ENCODE data around the gene TOMM20.
"Not testable (repeated sequence)": the region's sequence is repeated elsewhere in the genome, so short reads cannot be mapped to it uniquely, and the experiment has no call there.

Gene TOMM20

DNA sequence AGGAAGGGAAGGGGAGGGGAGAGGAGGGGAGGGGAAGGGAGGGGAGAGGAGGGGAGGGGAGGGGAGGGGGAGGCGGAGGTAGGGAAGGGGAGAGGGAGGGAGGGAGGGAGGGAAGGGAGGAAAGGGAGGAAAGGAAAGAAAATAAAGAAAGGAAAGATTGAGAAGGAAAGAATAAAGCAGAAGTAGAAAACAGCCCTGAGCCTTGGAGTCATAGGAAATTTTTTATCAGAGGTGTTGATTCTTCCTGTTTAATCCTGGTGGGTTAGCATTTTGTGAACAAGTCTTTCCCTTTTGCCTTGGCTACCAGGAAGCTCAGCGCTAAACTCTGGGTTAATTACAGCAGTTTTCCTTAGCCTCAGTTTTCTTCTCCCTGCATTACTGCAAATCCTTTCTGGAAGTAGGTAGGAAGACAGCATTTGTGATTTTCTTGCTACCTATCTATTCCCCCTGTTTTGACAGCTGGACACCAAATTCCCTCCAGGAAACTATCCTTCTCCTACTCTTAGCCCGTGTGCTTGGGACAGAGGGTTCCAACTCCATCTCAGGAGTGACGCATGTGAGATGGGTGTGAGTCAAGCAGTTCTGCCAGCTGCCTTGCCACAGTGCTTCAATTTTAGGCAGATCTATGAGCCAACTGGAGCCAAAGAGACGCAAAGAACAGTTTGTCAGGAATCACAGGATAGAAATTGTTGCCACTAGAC, 26.9 kb downstream of the TOMM20 start:
- DNase-seq = no peak

DNA sequence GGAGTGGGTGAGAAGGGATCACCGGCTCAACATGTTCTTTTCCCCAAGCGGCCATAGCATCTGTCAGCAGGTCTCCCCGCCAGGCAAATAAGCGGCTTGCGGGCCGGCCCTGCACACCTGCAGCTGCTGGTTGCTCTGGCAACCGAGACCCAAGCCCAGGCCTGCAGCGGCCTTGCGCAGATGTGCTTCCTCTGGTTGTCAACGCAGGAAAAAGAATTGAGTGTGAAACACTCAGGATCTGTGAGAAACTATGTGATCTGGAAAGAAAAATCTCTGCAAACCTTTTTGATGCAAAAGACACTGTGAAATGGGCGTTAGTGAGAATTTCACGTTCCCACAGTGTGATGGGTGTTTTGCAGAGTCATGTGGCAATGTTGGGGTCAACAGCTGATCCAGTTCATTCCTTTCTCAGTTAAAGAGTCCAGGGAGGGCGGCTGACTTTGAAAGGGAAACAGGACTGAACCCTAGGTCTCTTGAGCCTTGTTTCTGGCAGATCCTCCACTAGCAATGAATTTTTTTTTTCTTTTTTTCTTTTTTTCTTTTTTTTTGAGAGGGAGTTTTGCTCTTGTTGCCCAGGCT, 28.4 kb downstream of the TOMM20 start:
- no peak for DNase-seq

DNA sequence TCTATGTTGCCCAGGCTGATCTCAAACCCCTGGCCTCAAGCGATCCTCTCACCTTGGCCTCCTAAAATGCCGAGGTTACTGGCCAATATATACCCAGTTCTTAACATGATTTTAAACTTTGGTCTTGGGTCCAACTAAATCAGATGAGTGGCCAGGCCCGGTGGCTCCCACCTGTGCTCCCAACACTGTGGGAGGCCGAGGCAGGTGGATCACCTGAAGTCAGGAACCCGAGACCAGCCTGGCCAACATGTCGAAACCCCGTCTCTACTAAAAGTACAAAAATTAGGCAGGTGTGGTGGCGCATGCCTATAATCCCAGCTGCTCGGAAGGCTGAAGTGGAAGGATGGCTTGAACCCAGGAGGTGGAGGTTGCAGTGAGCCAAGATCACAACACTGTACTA, 29.6 kb downstream of the TOMM20 start:
- no peak for DNase-seq

DNA sequence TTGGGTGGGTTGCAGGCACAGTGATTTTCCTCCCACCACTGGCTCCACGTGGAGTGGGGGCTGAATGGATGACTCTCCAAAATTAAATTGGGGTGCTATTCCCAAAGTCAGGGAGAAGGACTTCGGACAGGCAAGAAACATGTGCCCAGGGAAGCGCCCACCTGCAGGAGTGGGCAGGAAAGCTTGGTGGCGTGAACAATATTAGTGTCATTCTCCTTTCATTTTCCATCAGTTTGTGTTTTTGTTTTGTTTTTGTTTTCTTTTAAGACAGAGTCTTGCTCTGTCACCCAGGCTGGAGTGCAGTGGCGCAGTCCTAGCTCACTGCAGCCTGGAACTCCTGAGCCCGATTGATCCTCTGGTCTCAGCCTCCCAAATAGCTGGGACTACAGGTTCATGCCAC, 30.1 kb downstream of the TOMM20 start:
- DNase-seq = no peak

DNA sequence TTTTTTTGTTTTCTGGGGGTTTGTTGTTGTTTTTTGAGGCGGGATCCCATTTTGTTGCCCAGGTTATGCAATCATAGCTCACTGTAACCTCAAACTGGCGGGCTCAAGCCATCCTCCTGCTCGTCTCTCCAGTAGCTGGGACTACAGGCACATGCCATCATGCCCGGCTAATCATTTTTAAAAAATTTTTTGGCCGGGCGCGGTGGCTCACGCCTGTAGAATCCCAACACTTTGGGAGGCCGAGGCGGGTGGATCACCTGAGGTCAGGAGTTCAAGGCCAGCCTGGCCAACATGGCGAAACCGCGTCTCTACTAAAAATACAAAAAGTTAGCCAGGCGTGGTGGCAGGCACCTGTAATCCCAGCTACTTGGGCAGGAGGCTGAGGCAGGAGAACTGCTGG, 31.1 kb downstream of the TOMM20 start:
- not testable (repeated sequence) for DNase-seq

DNA sequence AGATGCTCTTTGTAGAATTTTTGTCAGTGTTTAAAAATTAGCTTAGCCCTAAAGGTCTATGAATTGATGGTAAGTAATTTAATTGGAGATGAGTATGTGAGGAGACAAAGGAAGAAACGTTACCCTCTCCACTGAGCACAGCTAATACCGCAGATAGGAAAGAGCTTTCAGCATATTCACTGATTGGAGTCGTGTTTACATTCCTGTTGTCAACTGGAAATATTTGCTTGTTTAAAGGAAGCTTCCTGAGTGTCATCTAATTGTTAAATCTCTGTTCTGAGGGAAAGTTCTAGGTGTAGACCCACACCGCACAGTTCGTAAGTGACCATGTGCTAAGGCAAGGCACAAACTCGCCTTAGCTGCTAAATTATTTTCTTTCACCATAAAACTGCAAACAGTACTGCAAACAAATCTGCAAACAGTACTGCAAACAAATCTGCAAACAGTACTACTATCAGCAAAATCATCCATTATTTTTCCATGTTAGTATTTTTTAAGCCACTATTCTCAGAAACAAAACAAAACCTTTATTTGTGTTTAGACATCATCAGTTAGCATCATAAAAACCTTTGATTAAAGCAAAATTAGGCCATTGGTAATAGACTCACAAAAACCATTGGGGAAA, 32.6 kb downstream of the TOMM20 start:
- no peak for DNase-seq

DNA sequence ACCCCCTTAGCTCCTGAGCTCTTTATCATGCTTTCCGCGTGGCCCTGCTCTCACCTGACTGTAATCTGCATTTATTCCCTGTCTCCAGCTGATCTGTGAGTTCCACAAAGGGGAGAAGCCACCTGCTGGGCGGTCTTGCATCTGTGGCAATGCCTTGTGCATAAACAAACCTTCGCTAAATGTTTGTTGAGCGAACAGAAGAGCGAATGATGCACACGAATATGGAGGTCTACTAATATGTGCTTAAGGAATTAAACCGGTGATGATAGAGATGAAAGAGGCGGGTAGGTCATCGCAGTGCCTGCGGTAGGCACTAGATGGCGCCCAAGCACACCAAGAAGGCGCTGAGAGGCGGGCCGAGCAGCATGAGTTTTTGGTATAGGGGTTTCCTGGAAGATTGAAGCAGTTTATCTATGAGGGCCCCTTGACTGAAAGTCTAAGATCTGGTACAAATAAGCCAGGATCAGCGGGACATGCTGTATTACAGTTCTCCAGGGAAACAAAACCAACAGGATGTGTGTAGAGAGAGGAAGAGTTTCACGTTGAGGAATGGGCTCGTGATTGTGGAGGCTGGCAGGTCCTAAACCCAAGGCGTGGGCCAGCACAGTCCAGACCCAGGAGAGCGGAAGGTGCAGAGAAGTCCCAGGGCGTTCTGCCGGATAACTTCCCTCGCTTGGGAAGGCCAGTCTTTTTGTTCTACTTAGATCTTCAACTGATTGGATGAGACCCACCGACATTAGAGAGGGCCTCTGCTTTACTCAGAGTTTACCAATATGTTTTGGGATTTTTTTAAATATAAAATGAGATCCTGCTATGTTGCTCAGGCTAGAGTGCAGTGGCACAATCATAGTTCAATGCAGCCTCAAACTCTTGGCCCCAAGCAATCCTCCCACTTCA, 34.7 kb downstream of the TOMM20 start:
- peak; percentile 90 for DNase-seq

DNA sequence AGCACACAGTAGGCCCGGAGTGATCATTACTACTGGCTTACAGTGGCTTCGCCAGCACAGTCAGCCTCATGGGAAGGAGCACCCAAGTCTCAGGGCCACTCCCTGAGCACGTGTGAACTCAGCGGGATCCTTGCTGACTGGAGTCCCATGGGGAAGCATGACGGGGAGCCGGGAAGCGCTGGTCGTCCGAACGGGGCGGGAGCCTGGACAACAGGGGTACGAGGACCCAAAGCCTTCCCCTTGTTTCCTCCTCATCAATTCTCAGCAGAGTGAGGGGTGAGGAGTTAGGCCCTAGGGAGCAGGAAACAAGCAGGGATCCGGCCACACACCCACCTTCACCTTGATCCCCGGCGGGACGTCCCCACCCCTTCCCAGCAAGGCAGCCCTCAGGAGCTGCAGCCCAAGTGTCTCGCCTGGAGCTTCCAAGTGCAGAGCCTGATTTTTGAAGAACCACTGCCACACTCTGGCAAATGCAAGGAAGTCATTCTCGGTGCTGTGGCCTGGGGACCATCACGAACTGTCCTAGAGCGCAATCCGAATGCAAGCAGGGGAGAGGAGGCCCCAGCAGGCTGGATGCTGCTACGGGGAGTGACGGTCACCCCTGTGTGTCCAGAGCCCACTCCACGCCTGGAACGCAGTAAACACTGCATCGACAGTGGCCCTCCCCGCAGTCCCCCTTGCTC, 35.5 kb downstream of the TOMM20 start:
- DNase-seq = no peak

DNA sequence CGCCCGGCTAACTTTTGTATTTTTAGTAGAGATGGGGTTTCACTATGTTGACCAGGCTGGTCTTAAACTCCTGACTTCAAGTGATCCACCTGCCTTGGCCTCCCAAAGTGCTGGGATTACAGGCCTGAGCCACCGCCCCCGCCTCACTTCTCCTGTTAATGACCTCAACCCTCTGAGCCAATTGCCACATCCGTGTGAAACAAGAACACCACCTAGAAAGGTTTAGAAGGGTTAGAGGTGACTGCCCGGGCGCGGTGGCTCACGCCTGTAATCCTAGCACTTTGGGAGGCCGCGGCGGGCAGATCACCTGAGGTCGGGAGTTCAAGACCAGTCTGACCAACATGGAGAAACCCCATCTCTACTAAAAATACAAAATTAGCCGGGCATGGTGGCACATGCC, 36.2 kb downstream of the TOMM20 start:
- DNase-seq = peak; percentile 1

DNA sequence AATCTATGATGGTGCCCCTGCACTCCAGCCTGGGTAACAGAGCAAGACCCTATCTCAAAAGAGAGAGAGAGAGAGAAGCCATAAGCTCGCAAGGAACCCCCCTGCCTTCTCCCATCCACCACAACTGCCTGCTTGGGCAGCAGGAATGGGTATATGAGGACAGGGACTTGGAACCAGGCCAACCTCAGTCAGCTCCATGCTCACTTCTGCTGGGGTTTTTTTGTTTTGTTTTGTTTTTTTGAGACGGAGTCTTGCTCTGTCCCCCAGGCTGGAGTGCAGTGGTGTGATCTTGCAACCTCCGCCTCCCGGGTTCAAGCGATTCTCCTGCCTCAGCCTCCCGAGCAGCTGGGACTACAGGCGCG, 36.6 kb downstream of the TOMM20 start:
- DNase-seq = not testable (repeated sequence)

DNA sequence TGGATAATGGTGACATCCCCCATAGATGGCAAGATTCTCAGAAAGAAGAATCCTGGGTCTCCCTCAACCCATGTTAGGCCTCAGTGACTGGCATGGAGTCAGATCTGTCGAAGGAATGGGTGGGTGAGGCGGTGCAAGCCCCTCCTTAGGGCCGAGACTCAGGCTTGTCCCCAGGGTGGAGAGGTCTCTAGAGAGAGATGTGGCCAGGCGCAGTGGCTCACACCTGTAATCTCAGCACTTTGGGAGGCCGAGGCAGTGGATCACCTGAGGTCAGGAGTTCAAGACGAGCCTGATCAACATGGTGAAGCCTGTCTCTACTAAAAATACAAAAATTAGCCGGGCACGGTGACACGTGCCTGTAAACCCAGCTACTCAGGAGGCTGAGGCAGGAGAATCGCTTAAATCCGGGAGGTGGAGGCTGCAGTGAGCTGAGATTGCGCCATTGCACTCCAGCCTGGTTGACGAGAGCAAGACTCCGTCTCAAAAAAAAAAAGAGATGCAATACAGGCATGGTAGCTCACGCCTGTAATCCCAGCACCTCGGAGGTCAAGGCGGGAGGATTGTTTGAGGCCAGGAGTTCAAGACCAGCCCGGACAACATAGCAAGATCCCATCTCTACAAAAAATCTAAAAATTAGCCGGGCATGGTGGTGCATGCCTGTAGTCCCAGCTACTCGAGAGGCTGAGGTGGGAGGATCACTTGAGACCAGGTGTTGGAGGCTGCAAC, 37.2 kb downstream of the TOMM20 start:
- not testable (repeated sequence) for DNase-seq

DNA sequence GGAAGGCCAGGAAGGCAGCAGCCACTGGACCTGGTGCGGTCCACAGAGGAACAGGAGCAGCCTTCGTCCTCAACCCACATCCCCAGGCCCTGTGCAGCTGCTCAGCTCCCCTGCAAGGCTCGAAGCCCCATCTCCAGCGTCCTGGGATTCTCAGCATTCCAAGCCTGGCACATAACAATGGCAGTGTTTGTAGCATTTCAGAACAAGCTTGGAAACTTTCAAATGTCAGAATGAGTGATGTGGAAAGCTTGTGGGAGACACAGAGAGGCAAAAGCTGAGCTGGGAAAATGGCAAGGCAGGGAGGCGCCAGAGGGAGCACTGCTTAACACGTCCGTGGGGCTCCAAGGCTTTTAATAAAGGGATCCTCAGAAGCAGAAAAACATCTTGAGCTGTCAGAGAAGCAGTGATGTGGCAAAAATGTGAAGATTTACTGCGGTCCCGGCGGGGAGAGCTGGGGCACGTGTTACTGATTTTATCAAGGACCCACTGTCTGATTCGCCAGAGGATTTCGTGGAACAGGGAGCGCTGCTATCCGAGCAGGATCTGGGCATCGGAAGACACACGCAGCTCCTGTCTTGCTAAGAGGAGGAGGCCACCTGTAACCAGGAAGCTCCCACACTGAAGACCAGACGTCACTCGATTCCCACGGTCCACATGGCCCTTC, 38.1 kb downstream of the TOMM20 start:
- DNase-seq = no peak

DNA sequence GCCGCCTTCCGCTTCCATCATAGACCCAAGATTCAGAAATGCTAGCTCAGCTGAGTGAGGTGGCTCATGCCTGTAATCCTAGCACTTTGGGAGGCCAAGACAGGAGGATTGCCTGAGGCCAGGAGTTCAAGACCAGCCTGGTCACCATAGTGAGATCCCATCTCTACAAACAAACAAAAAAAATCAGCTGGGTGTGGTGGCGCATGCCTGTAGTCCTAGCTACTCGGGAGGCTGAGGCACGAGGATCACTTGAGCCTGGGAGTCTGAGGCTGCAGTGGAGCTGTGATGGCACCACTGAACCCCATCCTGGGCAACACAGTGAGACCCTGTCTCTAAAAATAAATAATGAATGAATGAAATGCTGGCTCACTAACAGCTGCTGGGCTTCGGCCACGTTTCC, 39.7 kb downstream of the TOMM20 start:
- no peak for DNase-seq

DNA sequence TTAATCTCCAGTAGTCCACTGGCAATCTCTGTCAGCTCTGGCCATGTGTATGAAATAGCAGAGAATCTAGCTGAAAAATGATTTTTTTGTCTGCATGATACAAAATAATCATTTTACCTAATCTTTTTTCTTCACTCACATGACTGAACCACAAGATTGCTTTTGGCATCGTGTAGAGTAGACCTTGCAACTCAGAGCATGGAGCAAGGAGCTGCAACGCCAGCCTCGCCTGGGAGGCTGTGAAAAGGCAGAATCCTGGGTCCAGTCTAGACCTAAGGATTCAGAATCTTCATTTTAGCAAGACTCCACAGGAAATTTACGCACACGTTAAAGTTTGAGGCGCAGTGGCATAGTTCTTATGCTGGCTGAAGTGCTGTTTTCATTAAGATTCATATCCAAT, 40.2 kb downstream of the TOMM20 start:
- DNase-seq = no peak

DNA sequence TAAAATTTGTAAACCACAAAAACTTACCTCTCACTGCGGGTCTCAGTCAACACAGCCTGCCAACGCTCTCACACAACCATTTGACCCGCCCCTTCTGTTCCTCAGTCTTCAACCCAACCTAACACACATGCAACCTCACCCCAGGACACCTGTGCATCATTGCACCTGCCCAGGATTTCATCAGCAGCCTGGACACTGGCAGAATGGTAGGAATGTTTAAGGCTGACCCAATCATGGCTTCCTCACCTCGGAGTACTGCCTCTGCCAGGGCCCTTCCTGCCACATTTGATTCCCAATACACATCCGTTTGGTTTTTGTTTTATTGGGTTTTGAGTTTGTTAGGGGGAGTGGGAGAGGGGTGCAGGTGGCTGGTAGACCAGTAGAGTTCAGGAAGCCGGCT, 40.7 kb downstream of the TOMM20 start:
- DNase-seq = peak; percentile 14

DNA sequence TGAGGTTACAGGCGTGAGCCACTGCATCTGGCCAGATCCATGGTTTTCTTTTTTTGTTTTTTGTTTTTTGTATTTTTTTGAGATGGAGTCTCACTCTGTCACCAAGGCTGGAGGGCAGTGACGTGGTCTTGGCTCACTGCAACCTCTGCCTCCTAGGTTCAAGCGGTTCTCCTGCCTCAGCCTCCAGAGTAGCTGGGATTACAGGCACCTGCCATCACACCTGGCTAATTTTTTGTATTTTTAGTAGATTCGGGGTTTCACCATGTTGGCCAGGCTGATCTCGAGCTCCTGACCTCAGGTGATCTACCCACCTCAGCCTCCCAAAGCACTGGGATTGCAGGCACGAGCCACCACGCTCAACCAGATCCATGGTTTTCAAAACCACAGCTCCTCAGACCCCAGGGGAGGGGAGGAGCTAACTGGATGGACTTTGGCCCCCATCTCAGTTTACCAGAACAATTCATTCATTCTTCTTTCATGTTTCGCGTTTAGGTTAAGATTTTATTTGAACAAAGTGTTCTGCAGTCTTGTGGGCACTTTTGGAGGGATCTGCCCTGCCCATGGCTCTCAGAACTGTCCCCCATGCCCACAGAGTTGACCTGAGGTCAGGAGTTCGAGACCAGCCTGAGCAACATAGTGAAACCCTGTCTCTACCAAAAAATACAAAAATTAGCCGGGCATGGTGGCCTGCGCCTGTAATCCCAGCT, 43.1 kb downstream of the TOMM20 start:
- DNase-seq = not testable (repeated sequence)

DNA sequence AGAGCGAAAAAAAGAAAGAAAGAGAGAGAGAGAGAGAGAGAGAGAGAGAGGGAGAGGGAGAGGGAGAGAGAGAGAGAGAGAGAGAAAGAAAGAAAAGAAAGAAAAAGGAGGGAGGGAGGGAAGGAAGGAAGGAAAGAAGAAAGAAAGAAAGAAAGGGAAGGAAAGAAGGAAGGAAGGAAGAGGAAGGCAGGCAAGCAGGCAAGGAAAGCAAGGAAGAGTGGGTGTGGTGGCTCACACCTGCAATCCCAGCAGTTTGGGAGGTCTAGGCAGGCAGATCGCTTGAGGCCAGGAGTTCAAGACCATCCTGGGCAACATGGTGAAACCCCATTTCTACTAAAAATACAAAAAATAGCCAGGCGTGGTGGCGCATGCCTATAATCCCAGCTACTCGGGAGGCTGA, 47.8 kb downstream of the TOMM20 start:
- not testable (repeated sequence) for DNase-seq

DNA sequence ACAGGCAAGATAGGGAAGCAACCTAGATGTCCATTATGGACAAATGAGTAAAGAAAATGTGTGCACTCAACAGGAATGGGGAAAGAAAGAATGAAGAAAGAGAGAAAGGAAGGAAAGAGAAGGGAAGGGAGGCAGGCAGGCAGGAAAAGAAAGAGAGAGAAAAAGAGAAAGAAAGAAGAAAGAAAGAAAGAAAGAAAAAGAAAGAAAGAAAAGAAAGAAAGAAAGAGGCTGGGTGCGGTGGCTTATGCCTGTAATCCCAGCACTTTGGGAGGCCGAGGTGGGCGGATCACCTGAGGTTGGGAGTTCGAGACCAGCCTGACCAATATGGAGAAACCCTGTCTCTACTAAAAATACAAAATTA, 48.4 kb downstream of the TOMM20 start:
- DNase-seq = not testable (repeated sequence)

DNA sequence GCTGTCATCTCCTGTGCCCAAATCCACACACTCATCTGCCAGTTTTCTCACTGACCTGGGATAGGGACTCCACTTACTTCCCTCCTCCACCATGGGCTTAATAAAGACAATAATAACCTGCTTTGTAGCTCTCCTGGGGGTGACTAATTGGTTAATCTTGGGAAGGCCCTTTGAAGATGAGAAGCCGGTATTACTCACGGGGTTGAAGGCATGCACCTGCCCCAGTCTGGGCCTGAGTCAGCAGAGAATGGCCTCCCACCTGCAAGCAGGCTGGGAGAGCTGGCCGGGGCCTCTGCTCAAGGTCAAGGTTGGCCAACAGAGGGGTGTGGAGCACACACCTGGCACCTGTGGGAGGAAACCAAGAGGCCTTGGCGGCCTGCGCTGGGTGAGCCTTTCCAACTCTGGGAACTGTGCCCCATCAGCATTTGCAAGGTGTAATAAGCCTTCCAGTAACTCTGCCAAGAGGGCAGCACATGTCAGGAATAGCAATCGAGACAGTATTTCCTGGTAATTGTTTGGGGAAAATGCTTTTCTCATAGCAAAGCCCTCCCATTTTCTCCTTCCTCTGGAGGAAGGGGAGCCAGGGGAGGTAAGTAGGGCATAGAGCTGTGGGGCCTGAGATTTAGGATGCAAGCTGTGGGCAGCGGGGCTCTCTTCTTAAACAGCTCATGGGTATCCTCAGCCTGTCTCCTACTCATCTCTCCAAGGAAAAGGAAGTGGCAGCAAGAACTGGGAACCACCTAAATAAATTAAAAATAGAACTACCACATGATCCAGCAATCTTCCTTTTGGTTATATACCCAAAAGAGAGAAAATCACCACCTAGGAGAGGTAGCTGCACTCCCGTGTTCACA, 49.0 kb downstream of the TOMM20 start:
- DNase-seq = no peak
